HepG2 (cell line): ENCODE results near the gene CKM. TPM values are rescaled to one million over a fixed set of nuclear protein-coding genes. Genes with fewer than 3 reads are reported as not detected.
A peak's percentile ranks its signal among the peaks of the same experiment; 100 is the strongest.

Experiments used
- ATAC-seq: fragments of 200-7000 bp; cut with Tn5 transposase; 3 replicates; pipeline ENCODE4 v1.9.1; 2020; ENCODE audit warnings: mild to moderate bottlenecking, moderate library complexity
- BruUV-seq: library from RNA; stranded (reverse); fragments of 400-500 nt; replicated peaks from 2 replicates; lab custom pipeline; 2021; lab: Mats Ljungman, UMichigan
- CTCF ChIA-PET: fragments of 300-600 bp; formaldehyde crosslinking; extraction: SDS; loops from one replicate; lab custom pipeline; 2021; ENCODE audit warnings: low total read pairs, inconsistent platforms, low intra/inter-chr PET ratio; lab: Yijun Ruan, JAX
- POLR2A ChIA-PET: fragments of 350-600 bp; sonication (Branson Sonifier 250); formaldehyde crosslinking; loops from one replicate; lab custom pipeline; 2020; ENCODE audit warnings: antibody characterized with exemption, inconsistent platforms; lab: Yijun Ruan, JAX
- DNase-seq: peaks from one replicate; pipeline ENCODE4 v3.0.0-alpha.2; 2015; ENCODE audit warnings: low spot score
- FAIRE-seq: peaks from 3 replicates; lab custom pipeline; 2011; peaks lifted over from hg19 to GRCh38; lab: Jason Lieb, UNC
- H2AFZ ChIP-seq: one replicate; pipeline ENCODE4 v1.6.1; 2011; ENCODE audit warnings: low read length, inconsistent platforms
- H3K27ac ChIP-seq: fragments of 300-600 bp; 3 replicates; pipeline ENCODE4 v1.8.0; 2011; ENCODE audit warnings: mixed run types, mild to moderate bottlenecking, mixed read lengths, low read length, inconsistent platforms; ENCODE audit not compliant: insufficient read depth; ENCODE audit errors: extremely low read length
- H3K27me3 ChIP-seq, 2 experiments: fragments of 200-600 bp in 1 of 2; 2 replicates in 1 of 2; 3 replicates in 1 of 2; pipeline versions ENCODE4 v1.6.0 to v1.8.0; 2011; ENCODE audit warnings: low read length in 2 of 2, mild to moderate bottlenecking in 2 of 2, moderate library complexity in 2 of 2, inconsistent platforms in 1 of 2; ENCODE audit not compliant: insufficient read depth in 2 of 2, control insufficient read depth in 1 of 2
- H3K36me3 ChIP-seq, 2 experiments: fragments of 200-600 bp in 1 of 2; replicated peaks in 1 of 2; 2 replicates in 1 of 2; 3 replicates in 1 of 2; pipeline versions ENCODE4 v1.5.1 to v1.8.0; 2011; ENCODE audit warnings: low read length in 2 of 2, inconsistent platforms in 1 of 2; ENCODE audit not compliant: insufficient read depth in 2 of 2, control insufficient read depth in 1 of 2
- H3K4me1 ChIP-seq: 2 replicates; pipeline ENCODE4 v1.5.1; 2012; ENCODE audit warnings: low read length, inconsistent platforms; ENCODE audit not compliant: insufficient read depth
- H3K4me2 ChIP-seq: 2 replicates; pipeline ENCODE4 v1.6.0; 2011; ENCODE audit warnings: low read depth, low read length, inconsistent platforms
- H3K4me3 ChIP-seq, 3 experiments: fragments of 200-600 bp in 1 of 3; sonication (generic), shearing (Covaris generic) in 1 of 3; replicated peaks in 1 of 3; 2 replicates each; pipeline ENCODE4 v1.5.1; 2011 to 2016; ENCODE audit warnings: low read length in 3 of 3, inconsistent platforms in 2 of 3, low read depth in 2 of 3, mild to moderate bottlenecking in 2 of 3, control low read depth in 1 of 3, mixed read lengths in 1 of 3; ENCODE audit not compliant: insufficient read depth in 1 of 3
- H3K79me2 ChIP-seq: one replicate; pipeline ENCODE4 v1.6.1; 2011; ENCODE audit warnings: low read length, inconsistent platforms; ENCODE audit not compliant: insufficient read depth
- H3K9ac ChIP-seq: 2 replicates; pipeline ENCODE4 v1.6.0; 2011; ENCODE audit warnings: mild to moderate bottlenecking, low read depth, low read length, inconsistent platforms; ENCODE audit not compliant: insufficient read depth
- H3K9me3 ChIP-seq: 2 replicates; pipeline ENCODE4 v1.5.1; 2012; ENCODE audit warnings: mild to moderate bottlenecking, low read length
- H4K20me1 ChIP-seq: 2 replicates; pipeline ENCODE4 v1.6.0; 2011; ENCODE audit warnings: inconsistent platforms, mild to moderate bottlenecking, low read length, moderate library complexity; ENCODE audit not compliant: insufficient read depth
- AGO2 ChIP-seq: fragments of 200-400 bp; formaldehyde crosslinking; optimal IDR thresholded peaks from 2 replicates; pipeline ENCODE3; 2017; ENCODE audit warnings: mild to moderate bottlenecking, low read depth, low read length, moderate library complexity
- REPIN1 ChIP-seq: sonication (generic); formaldehyde crosslinking; IDR thresholded peaks from 2 replicates; pipeline ENCODE4 v1.8.0; 2022; ENCODE audit warnings: missing genetic modification reagents, low read depth, mild to moderate bottlenecking, borderline replicate concordance
- WGBS: methylation state at CpG from one replicate; pipeline ENCODE4 v1.1.6; 2017; ENCODE audit warnings: low lambda C conversion rate; 5-methylcytosine and 5-hydroxymethylcytosine counted together
- in situ Hi-C: cut with HindIII; loops from 2 replicates; pipeline ENCODE4 v1.10.0; 2017; ENCODE audit warnings: low pct_unique_long_range_greater_than_20kb; ENCODE audit not compliant: extremely low pct_ligation_motif_present
- intact Hi-C: fragments of 100-400 bp; cut with micrococcal nuclease; formaldehyde crosslinking; loops from one replicate; pipeline ENCODE4 v1.10.0; 2022; ENCODE audit not compliant: unreplicated experiment
- polyA plus RNA-seq, 8 experiments: library from polyadenylated mRNA; depleted of rRNA in 3 of 8; stranded (reverse) in 7 of 8; unstranded in 1 of 8; fragments of >200 nt; fragmentation: Illumina TruSeq in 4 of 8; extraction: Trizol in 4 of 8; gene quantifications; 2 replicates each; pipeline versions ENCODE4 v1.2.1 to v1.2.3, GENCODE V29; 2011 to 2016; ENCODE audit warnings: low read depth in 4 of 8, missing spikeins in 1 of 8, mixed read lengths in 1 of 8; ENCODE audit not compliant: insufficient read depth in 1 of 8
- total RNA-seq, 5 experiments: library from RNA; depleted of rRNA; stranded (reverse); fragments of >200 nt; fragmentation: Illumina TruSeq; extraction: Trizol; gene quantifications; 2 replicates each; pipeline ENCODE4 v1.2.3, GENCODE V29; 2016; ENCODE audit warnings: low read depth in 1 of 5
- TF ChIP-seq, protein P1 (sequence below): sonication (generic); formaldehyde crosslinking; IDR thresholded peaks from 2 replicates; pipeline ENCODE4 v1.4.0; 2020; ENCODE audit warnings: missing genetic modification reagents
- TF ChIP-seq, protein P2 (sequence below): sonication (generic); formaldehyde crosslinking; IDR thresholded peaks from 2 replicates; pipeline ENCODE4 v1.4.0; 2020; ENCODE audit warnings: mild to moderate bottlenecking, missing genetic modification reagents
- TF ChIP-seq, protein P3 (sequence below): sonication (generic); formaldehyde crosslinking; IDR thresholded peaks from 2 replicates; pipeline ENCODE4 v1.8.0; 2022; ENCODE audit warnings: missing genetic modification reagents, mild to moderate bottlenecking, inconsistent platforms, borderline replicate concordance

Gene CKM
- total and polyA plus RNA-seq, 2 of the 13 experiments (the other 11 are each of a cell fraction or from before 2014, with no cell fraction given) = 0.54 to 0.80 TPM

DNA sequence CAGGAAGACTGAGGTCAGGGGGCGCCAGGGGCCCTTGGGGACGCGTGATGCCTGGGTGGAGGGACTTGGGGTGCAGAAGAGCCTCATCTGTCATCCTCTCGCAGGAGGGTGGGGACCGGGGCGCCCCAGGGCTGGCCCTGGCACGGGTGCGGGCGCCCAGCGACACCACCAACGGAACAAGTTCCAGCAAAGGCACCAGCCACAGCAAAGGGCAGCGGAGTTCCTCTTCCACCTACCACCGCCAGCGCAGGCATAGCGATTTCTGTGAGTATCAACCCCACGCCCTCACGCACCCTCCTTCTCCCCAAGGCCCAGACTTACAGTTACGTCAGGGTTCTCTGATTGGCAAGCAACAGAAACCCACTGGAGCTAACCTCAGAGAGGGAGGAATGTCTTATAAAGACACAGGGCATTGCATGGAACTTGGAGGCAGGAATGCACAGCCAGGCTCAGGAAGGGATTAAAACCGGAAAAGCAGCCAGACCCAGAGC lies 42.2 kb downstream of the CKM start:
- H3K4me1 ChIP-seq = peaks cover 30% of the 10 kb centered on the region
- 97% methylated on average over 13 of the region's 19 CpGs for WGBS
- no TSS peak for BruUV-seq
- no peak overlapping the region for H3K4me3 ChIP-seq
- no peaks in the 10 kb centered on the region for H3K79me2 ChIP-seq
- H2AFZ ChIP-seq = no peak overlapping the region
- no peak for DNase-seq
- ChIA-PET POLR2A (no interaction called here), CTCF (no interaction called here)
- H3K36me3 ChIP-seq = peaks cover 11 to 18% of the 10 kb centered on the region in 2 experiments; a peak in 4 of 5 replicates
- H3K4me2 ChIP-seq = no peak overlapping the region
- no peaks in the 10 kb centered on the region for H3K9me3 ChIP-seq
- in situ Hi-C loops = no loop called here
- no peak for ATAC-seq
- no peaks in the 10 kb centered on the region for H3K27me3 ChIP-seq
- no peak overlapping the region for H3K9ac ChIP-seq
- no peak overlapping the region for H3K27ac ChIP-seq
- no peak for FAIRE-seq
- TF ChIP-seq, protein P1, sequence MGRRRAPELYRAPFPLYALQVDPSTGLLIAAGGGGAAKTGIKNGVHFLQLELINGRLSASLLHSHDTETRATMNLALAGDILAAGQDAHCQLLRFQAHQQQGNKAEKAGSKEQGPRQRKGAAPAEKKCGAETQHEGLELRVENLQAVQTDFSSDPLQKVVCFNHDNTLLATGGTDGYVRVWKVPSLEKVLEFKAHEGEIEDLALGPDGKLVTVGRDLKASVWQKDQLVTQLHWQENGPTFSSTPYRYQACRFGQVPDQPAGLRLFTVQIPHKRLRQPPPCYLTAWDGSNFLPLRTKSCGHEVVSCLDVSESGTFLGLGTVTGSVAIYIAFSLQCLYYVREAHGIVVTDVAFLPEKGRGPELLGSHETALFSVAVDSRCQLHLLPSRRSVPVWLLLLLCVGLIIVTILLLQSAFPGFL = no peak
- TF ChIP-seq AGO2 = peak; percentile 61
- TF ChIP-seq, protein P2, sequence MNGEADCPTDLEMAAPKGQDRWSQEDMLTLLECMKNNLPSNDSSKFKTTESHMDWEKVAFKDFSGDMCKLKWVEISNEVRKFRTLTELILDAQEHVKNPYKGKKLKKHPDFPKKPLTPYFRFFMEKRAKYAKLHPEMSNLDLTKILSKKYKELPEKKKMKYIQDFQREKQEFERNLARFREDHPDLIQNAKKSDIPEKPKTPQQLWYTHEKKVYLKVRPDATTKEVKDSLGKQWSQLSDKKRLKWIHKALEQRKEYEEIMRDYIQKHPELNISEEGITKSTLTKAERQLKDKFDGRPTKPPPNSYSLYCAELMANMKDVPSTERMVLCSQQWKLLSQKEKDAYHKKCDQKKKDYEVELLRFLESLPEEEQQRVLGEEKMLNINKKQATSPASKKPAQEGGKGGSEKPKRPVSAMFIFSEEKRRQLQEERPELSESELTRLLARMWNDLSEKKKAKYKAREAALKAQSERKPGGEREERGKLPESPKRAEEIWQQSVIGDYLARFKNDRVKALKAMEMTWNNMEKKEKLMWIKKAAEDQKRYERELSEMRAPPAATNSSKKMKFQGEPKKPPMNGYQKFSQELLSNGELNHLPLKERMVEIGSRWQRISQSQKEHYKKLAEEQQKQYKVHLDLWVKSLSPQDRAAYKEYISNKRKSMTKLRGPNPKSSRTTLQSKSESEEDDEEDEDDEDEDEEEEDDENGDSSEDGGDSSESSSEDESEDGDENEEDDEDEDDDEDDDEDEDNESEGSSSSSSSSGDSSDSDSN (CRISPR knock-in tag) = 0 out of 2 replicates have a peak, but pooled peaks have one; percentile 13
- no peak for TF ChIP-seq REPIN1 (CRISPR knock-in tag)
- TF ChIP-seq, protein P3, sequence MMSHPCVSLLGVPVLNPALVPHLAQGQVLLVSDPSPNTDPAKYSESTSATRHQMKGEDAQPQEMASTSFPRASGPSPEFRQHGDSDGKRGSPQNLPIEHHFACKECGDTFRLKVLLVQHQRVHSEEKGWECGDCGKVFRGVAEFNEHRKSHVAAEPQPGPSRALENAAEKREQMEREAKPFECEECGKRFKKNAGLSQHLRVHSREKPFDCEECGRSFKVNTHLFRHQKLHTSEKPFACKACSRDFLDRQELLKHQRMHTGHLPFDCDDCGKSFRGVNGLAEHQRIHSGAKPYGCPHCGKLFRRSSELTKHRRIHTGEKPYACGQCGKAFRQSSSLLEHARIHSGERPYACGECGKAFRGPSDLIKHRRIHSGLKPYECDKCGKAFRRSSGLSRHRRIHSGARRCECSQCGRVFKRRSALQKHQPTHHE (CRISPR knock-in tag) = no peak
- H4K20me1 ChIP-seq = no peaks in the 10 kb centered on the region
- intact Hi-C loops = no loop called here
